Measurements from ENCODE around the gene BHMT. TPM values are rescaled to one million over a fixed set of nuclear protein-coding genes. Genes with fewer than 3 reads are reported as not detected.
"Not testable (repeated sequence)": the region's sequence is repeated elsewhere in the genome, so short reads cannot be mapped to it uniquely, and the experiment has no call there.

Gene BHMT
- total RNA-seq, 1 donor from 2014 or later, result not detected

- peak; percentile 92 to 95 for ATAC-seq
- intact Hi-C loops (cut with DNase I), result no loop called here
- no peak for TF ChIP-seq CTCF (IDR thresholded peaks at IDR 0.05)
- no peak overlapping the region for H3K27ac ChIP-seq
- no peak for DNase-seq
- no peak overlapping the region for H3K4me3 ChIP-seq
- H3K9me3 ChIP-seq, result no peaks in the 10 kb centered on the region
- peaks cover 7% of the 10 kb centered on the region for H3K4me1 ChIP-seq
- no peaks in the 10 kb centered on the region for H3K27me3 ChIP-seq (ENCODE audit: low read depth)
- H3K36me3 ChIP-seq, result no peaks in the 10 kb centered on the region
Observed at GRCh38 chr5:79173626-79174025, 62.0 kb downstream of the BHMT start.

- ATAC-seq; H3K27ac ChIP-seq; H3K4me1 ChIP-seq; intact Hi-C loops (cut with DNase I); H3K27me3 ChIP-seq (ENCODE audit: low read depth); DNase-seq; H3K9me3 ChIP-seq; H3K36me3 ChIP-seq; H3K4me3 ChIP-seq: not testable (repeated sequence)
Observed at GRCh38 chr5:79180449-79180848, 68.8 kb downstream of the BHMT start.

GRCh38 chr5:79181419-79182022 lies 69.9 kb downstream of the BHMT start:
- no peak for ATAC-seq
- no peaks in the 10 kb centered on the region for H3K27me3 ChIP-seq (ENCODE audit: low read depth)
- no peak for DNase-seq

More at GRCh38 chr5:79181419-79182022, 69.9 kb downstream of the BHMT start:
- TF ChIP-seq CTCF (IDR thresholded peaks at IDR 0.05), result no peak
- Histone ChIP-seq H3K27ac (no peak overlapping the region), H3K4me1 (no peaks in the 10 kb centered on the region), H3K36me3 (no peaks in the 10 kb centered on the region), H3K9me3 (no peaks in the 10 kb centered on the region), H3K4me3 (no peak overlapping the region)
- intact Hi-C loops (cut with DNase I), result no loop called here

Other genes starting within 250 kb of the BHMT start
- gene ARSB, start 126.5 kb upstream of the BHMT start, total RNA-seq, result 21.6 TPM
- 1.3 TPM for gene DMGDH, start 42.1 kb upstream of the BHMT start, total RNA-seq
- 3.9 TPM for gene BHMT2, start 42.0 kb upstream of the BHMT start, total RNA-seq
- 10.6 TPM for gene JMY, start 124.3 kb downstream of the BHMT start, total RNA-seq